Neural progenitor cell (in vitro differentiated cells): ENCODE results near the gene NSMCE1. TPM values are rescaled to one million over a fixed set of nuclear protein-coding genes. Genes with fewer than 3 reads are reported as not detected.

Source experiments
- DNase-seq: peaks from one replicate; pipeline ENCODE4 v3.0.0-alpha.2; 2016; ENCODE audit warnings: low spot score
- H2AFZ ChIP-seq: fragments of 200-600 bp; sonication (generic); replicated peaks from 2 replicates; pipeline ENCODE4 v1.6.1; 2016; ENCODE audit warnings: antibody characterized with exemption
- H3F3A ChIP-seq: fragments of 200-600 bp; sonication (generic); 2 replicates; pipeline ENCODE4 v1.6.1; 2016; ENCODE audit warnings: antibody characterized with exemption, low read depth
- H3K27ac ChIP-seq: fragments of 200-600 bp; sonication (generic); 2 replicates; pipeline ENCODE4 v1.5.1; 2016; ENCODE audit warnings: mild to moderate bottlenecking
- H3K27me3 ChIP-seq: fragments of 200-600 bp; sonication (generic); 2 replicates; pipeline ENCODE4 v1.6.1; 2016; ENCODE audit warnings: mild to moderate bottlenecking, moderate library complexity
- H3K36me3 ChIP-seq: fragments of 200-600 bp; sonication (generic); 2 replicates; pipeline ENCODE4 v1.5.1; 2016
- H3K4me1 ChIP-seq: fragments of 200-600 bp; sonication (generic); 2 replicates; pipeline ENCODE4 v1.6.1; 2016; ENCODE audit warnings: mixed run types
- H3K4me2 ChIP-seq: fragments of 200-600 bp; sonication (generic); 2 replicates; pipeline ENCODE4 v1.6.1; 2016
- H3K4me3 ChIP-seq: fragments of 200-600 bp; sonication (generic); 2 replicates; pipeline ENCODE4 v1.5.1; 2016
- H3K79me2 ChIP-seq: fragments of 200-600 bp; sonication (generic); 2 replicates; pipeline ENCODE4 v1.6.1; 2016; ENCODE audit warnings: low read depth
- H3K9ac ChIP-seq: fragments of 200-600 bp; sonication (generic); 2 replicates; pipeline ENCODE4 v1.6.1; 2016
- H3K9me3 ChIP-seq: fragments of 200-600 bp; sonication (generic); 2 replicates; pipeline ENCODE4 v1.5.1; 2016; ENCODE audit warnings: low read depth
- H4K20me1 ChIP-seq: fragments of 200-600 bp; sonication (generic); 2 replicates; pipeline ENCODE4 v1.6.1; 2016; ENCODE audit warnings: low read depth
- H3K27ac Mint-ChIP-seq: 3 replicates; pipeline ENCODE4 v1.8.0; 2021; ENCODE audit warnings: mixed read lengths
- H3K27me3 Mint-ChIP-seq: 2 replicates; pipeline ENCODE4 v1.8.0; 2022; ENCODE audit warnings: low read depth, mild to moderate bottlenecking, inconsistent platforms, moderate library complexity, mixed read lengths; ENCODE audit not compliant: insufficient read depth
- H3K36me3 Mint-ChIP-seq: 3 replicates; pipeline ENCODE4 v1.8.0; 2021; ENCODE audit warnings: mixed read lengths
- H3K4me1 Mint-ChIP-seq: 3 replicates; pipeline ENCODE4 v1.8.0; 2021; ENCODE audit warnings: mixed read lengths
- H3K4me3 Mint-ChIP-seq: 3 replicates; pipeline ENCODE4 v1.8.0; 2021; ENCODE audit warnings: mild to moderate bottlenecking, moderate library complexity, mixed read lengths
- H3K9me3 Mint-ChIP-seq: 3 replicates; pipeline ENCODE4 v1.8.0; 2020; ENCODE audit warnings: mixed read lengths
- CTCF ChIP-seq: fragments of 200-600 bp; sonication (generic); IDR thresholded peaks from 2 replicates; pipeline ENCODE4 v1.5.1; 2017; ENCODE audit warnings: antibody characterized with exemption, mild to moderate bottlenecking
- EZH2 ChIP-seq: fragments of 200-600 bp; sonication (generic); IDR thresholded peaks from 2 replicates; pipeline ENCODE4 v1.6.1; 2017; ENCODE audit warnings: antibody characterized with exemption, mild to moderate bottlenecking, moderate library complexity
- EZH2phosphoT487 ChIP-seq: fragments of 200-600 bp; sonication (generic); IDR thresholded peaks from 2 replicates; pipeline ENCODE4 v1.6.1; 2017; ENCODE audit warnings: antibody characterized with exemption
- total RNA-seq: library from RNA; depleted of rRNA; stranded (reverse); fragments of >200 nt; gene quantifications from 2 replicates; pipeline ENCODE4 v1.2.3, GENCODE V29; 2015; ENCODE audit warnings: low replicate concordance

Gene NSMCE1
- total RNA-seq, 1 donor from 2014 or later, result 83.4 TPM

GRCh38 chr16:27257271-27257670 lies 11.3 kb downstream of the NSMCE1 start:
- H3K4me3 ChIP-seq, result no peak overlapping the region
- H3K36me3 ChIP-seq, result no peaks in the 10 kb centered on the region
- Mint-ChIP-seq H3K4me1 (peaks cover 20% of the 10 kb centered on the region), H3K4me3 (no peak overlapping the region), H3K9me3 (no peaks in the 10 kb centered on the region), H3K36me3 (peaks cover 5% of the 10 kb centered on the region), H3K27me3 (no peaks in the 10 kb centered on the region), H3K27ac (no peak overlapping the region)
- H3K4me1 ChIP-seq, result peaks cover 22% of the 10 kb centered on the region
- peaks cover 4% of the 10 kb centered on the region for H3K79me2 ChIP-seq
- H3K27ac ChIP-seq, result no peak overlapping the region
- H3K4me2 ChIP-seq, result no peak overlapping the region
- H2AFZ ChIP-seq, result no peak overlapping the region
- no peaks in the 10 kb centered on the region for H3F3A ChIP-seq
- no peaks in the 10 kb centered on the region for H3K9me3 ChIP-seq
- no peaks in the 10 kb centered on the region for H3K27me3 ChIP-seq
- DNase-seq, result no peak
- H3K9ac ChIP-seq, result no peak overlapping the region
- no peak for TF ChIP-seq CTCF
- TF ChIP-seq EZH2, result no peak
- peaks cover 6% of the 10 kb centered on the region for H4K20me1 ChIP-seq

- Histone ChIP-seq H3K36me3 (no peaks in the 10 kb centered on the region), H3K4me3 (no peak overlapping the region), H3K9ac (no peak overlapping the region), H3K4me2 (no peak overlapping the region), H4K20me1 (peaks cover 6% of the 10 kb centered on the region), H3K27ac (no peak overlapping the region), H3K4me1 (peaks cover 24% of the 10 kb centered on the region), H3F3A (no peaks in the 10 kb centered on the region), H3K9me3 (no peaks in the 10 kb centered on the region), H3K27me3 (no peaks in the 10 kb centered on the region), H2AFZ (no peak overlapping the region), H3K79me2 (peaks cover 4% of the 10 kb centered on the region)
- no peak for DNase-seq
- H3K36me3 Mint-ChIP-seq, result peaks cover 5% of the 10 kb centered on the region
- H3K4me1 Mint-ChIP-seq, result peaks cover 20% of the 10 kb centered on the region
- no peaks in the 10 kb centered on the region for H3K9me3 Mint-ChIP-seq
- TF ChIP-seq EZH2phosphoT487 (no peak), EZH2 (no peak), CTCF (no peak)
- no peak overlapping the region for H3K27ac Mint-ChIP-seq
- no peaks in the 10 kb centered on the region for H3K27me3 Mint-ChIP-seq
- H3K4me3 Mint-ChIP-seq, result no peak overlapping the region
Observed at GRCh38 chr16:27256861-27257260, 11.7 kb downstream of the NSMCE1 start.

DNA sequence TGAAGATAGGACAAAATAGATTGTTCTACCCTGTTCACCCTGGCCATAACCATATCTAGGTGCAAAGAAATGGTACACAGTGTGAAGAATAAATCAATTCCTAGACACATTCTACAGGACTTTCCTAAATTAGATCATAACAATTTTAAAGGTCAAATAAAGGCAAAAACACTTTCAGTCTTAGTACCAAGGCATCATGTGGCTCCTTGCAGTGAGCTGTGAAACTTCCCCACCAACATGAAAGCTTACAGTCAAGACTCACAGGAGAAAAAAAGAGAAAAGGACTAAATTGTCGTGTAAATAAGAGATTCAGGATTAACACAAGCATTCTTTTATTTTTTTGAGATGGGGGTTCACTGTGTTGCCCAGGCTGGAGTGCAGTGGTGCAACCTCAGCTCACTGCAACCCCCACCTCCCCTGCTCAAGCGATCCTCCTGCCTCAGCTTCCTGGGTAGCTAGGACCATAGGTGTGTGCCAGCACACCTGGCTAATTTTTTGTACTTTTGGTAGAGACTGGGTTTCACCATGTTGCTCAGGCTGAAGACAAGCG lies 14.2 kb downstream of the NSMCE1 start:
- H3K36me3 ChIP-seq, result no peaks in the 10 kb centered on the region
- no peaks in the 10 kb centered on the region for H3K9me3 ChIP-seq
- no peak overlapping the region for H3K4me3 ChIP-seq
- Mint-ChIP-seq H3K27me3 (no peaks in the 10 kb centered on the region), H3K27ac (no peak overlapping the region), H3K4me3 (no peak overlapping the region), H3K4me1 (peaks cover 11% of the 10 kb centered on the region), H3K36me3 (peaks cover 5% of the 10 kb centered on the region), H3K9me3 (no peaks in the 10 kb centered on the region)
- peaks cover 5% of the 10 kb centered on the region for H4K20me1 ChIP-seq
- DNase-seq, result no peak
- no peak overlapping the region for H3K27ac ChIP-seq
- peaks cover 3% of the 10 kb centered on the region for H3K79me2 ChIP-seq
- H2AFZ ChIP-seq, result no peak overlapping the region
- no peak overlapping the region for H3K9ac ChIP-seq
- no peaks in the 10 kb centered on the region for H3K27me3 ChIP-seq
- TF ChIP-seq CTCF (no peak), EZH2 (no peak), EZH2phosphoT487 (no peak)
- peaks cover 21% of the 10 kb centered on the region for H3F3A ChIP-seq
- no peak overlapping the region for H3K4me2 ChIP-seq
- peaks cover 28% of the 10 kb centered on the region for H3K4me1 ChIP-seq
